Lower leg skin (tissue), 4 donors: ENCODE data around the gene SLC2A5. TPM values are rescaled to one million over a fixed set of nuclear protein-coding genes. Genes with fewer than 3 reads are reported as not detected.

Source experiments
- DNase-seq, 2 donors: peaks; one replicate each; pipeline ENCODE4 v3.0.0-alpha.2; 2019; ENCODE audit warnings: low spot score in 2 of 2
- H3K4me3 ChIP-seq: fragments of 200-600 bp; sonication (generic); 2 replicates; pipeline ENCODE4 v1.5.1; 2017; ENCODE audit warnings: mild to moderate bottlenecking, low read depth; ENCODE audit not compliant: poor library complexity, severe bottlenecking
- POLR2A ChIP-seq, 2 donors: fragments of 450-650 bp; IDR thresholded peaks; one replicate each; pipeline ENCODE4 v1.6.1; 2016 to 2017; ENCODE audit warnings: antibody characterized with exemption in 2 of 2, mild to moderate bottlenecking in 1 of 2, moderate library complexity in 1 of 2
- WGBS, 2 donors: methylation state at CpG; one replicate each; pipeline ENCODE4 v1.1.5; 2018; 5-methylcytosine and 5-hydroxymethylcytosine counted together
- intact Hi-C: fragments of 100-400 bp; cut with DNase I; formaldehyde crosslinking; loops from one replicate; pipeline ENCODE4 v1.15.0; 2023; ENCODE audit warnings: low total_unique reads
- total RNA-seq, 4 donors: library from RNA; depleted of rRNA; stranded (reverse); fragments of >200 nt; gene quantifications; one replicate each; pipeline ENCODE4 v1.1.0, GENCODE V29; 2016
- TF ChIP-seq, protein P1 (sequence below), 3 donors: fragments of 450-650 bp; IDR thresholded peaks; one replicate each; pipeline ENCODE4 v1.5.1; 2016; ENCODE audit warnings: antibody characterized with exemption in 3 of 3, mild to moderate bottlenecking in 3 of 3, moderate library complexity in 2 of 3

The SLC2A5 gene
- total RNA-seq, 4 donors from 2014 or later = 0.21 to 3.4 (median 1.9) TPM

DNA sequence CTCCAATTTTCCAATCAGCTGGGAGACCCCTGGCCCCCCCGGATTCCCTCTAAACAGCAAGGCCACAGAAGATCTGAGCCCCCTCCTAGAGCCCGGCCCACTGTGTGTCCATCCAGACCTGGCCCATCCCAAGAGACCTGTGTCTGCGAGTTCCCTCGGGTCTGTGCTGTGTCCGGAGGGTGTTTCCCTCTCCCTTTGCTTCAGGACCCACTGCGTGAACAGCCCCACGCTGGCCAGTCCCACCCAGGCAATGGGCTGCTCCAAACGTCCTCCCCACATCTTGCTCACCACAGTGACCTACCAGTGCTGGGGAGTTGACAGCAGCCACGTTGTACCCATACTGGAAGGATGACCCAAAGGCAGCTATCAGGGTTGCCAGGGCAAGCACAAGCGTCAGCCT, 11.6 kb downstream of the SLC2A5 start:
- H3K4me3 ChIP-seq = no peak overlapping the region
- WGBS, 2 donors = 85 to 89% methylated on average over 10 of the region's 10 CpGs
- TF ChIP-seq, protein P1, sequence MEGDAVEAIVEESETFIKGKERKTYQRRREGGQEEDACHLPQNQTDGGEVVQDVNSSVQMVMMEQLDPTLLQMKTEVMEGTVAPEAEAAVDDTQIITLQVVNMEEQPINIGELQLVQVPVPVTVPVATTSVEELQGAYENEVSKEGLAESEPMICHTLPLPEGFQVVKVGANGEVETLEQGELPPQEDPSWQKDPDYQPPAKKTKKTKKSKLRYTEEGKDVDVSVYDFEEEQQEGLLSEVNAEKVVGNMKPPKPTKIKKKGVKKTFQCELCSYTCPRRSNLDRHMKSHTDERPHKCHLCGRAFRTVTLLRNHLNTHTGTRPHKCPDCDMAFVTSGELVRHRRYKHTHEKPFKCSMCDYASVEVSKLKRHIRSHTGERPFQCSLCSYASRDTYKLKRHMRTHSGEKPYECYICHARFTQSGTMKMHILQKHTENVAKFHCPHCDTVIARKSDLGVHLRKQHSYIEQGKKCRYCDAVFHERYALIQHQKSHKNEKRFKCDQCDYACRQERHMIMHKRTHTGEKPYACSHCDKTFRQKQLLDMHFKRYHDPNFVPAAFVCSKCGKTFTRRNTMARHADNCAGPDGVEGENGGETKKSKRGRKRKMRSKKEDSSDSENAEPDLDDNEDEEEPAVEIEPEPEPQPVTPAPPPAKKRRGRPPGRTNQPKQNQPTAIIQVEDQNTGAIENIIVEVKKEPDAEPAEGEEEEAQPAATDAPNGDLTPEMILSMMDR (IDR thresholded peaks at IDR 0.05) = no peak
- TF ChIP-seq POLR2A (IDR thresholded peaks at IDR 0.05) = no peak
- intact Hi-C loops = no loop called here
- no peak for DNase-seq

DNA sequence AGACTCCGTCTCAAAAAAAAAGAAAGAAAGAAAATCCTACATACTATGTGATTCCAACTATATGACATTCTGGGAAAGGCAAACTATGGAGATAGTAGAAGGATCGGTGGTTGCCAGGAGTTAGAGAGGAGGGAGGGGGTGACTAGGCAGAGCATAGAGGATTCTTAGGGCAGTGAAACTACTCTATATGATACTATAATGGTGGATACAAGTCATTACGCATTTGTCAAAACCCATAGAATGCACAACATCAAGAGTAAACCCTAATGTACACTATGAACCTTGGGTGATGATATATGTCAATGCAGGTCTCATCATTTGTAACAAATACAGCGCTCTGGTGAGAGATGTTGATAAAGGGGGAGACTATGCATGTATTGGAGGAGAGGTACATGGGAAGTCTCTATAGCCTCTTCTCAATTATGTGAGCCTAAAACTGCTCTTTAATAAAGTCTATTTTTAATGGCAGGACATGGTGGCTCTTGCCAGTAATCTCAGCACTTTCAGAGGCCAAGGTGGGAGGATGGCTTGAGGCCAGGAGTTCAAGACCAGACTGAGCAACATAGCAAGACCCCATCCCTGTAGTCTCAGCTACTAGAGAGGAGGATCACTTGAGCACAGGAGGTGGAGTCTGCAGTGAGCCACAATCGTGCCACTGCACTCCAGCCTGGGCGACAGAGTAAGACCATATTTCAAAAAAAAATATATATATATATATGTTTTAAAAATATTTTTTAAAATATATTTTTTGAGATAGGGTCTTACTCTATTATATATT, 17.0 kb downstream of the SLC2A5 start:
- no peak for DNase-seq
- intact Hi-C loops = no loop called here
- H3K4me3 ChIP-seq = no peak overlapping the region
- WGBS, 2 donors = 96 to 98% methylated on average over 6 of the region's 6 CpGs
- no peak for TF ChIP-seq POLR2A (IDR thresholded peaks at IDR 0.05)
- TF ChIP-seq, protein P1 (IDR thresholded peaks at IDR 0.05) = no peak

DNA sequence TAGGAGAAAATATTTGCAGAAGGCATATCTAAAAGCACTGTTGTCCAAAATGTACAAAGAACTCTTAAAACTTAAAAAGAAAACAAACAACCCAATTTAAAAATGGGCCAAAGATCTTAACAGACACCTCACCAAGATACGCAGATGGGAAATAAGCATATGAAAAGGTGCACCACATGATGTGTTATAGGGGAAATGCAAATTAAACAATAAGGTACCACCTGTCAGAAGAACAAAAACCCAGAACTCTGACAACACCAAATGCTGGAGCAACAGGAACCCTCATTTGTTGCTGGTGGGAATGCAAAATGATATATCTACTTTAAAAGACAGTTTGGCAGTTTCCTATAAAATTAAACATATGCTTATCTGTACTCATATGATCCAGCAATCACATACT, 18.1 kb downstream of the SLC2A5 start:
- TF ChIP-seq, protein P1 (IDR thresholded peaks at IDR 0.05) = no peak
- TF ChIP-seq POLR2A (IDR thresholded peaks at IDR 0.05) = no peak
- DNase-seq = no peak
- no peak overlapping the region for H3K4me3 ChIP-seq
- 74 to 78% methylated on average over 1 of the region's 1 CpG for WGBS, 2 donors
- intact Hi-C loops = no loop called here

DNA sequence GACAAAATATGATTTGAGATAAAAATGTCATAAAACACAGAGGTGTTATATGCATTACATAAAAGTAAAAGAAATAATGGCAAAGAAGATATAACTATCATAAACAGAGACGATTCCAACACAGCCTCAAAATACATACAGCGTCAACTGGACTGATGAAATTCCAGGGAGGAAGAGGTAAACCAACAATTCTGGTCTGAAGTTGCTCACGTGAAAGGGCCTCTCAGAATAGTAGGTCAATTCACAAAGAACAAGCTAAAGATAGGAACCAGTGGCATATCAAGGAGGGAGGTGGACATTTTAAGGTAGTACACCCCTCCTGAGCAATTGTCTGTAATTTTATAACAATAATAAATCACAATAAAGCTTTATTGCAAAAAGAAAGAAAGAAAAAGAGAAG, 18.6 kb downstream of the SLC2A5 start:
- DNase-seq = no peak
- TF ChIP-seq POLR2A (IDR thresholded peaks at IDR 0.05) = no peak
- TF ChIP-seq, protein P1 (IDR thresholded peaks at IDR 0.05) = no peak
- no peak overlapping the region for H3K4me3 ChIP-seq
- intact Hi-C loops = no loop called here
- 66 to 76% methylated on average over 3 of the region's 3 CpGs for WGBS, 2 donors

DNA sequence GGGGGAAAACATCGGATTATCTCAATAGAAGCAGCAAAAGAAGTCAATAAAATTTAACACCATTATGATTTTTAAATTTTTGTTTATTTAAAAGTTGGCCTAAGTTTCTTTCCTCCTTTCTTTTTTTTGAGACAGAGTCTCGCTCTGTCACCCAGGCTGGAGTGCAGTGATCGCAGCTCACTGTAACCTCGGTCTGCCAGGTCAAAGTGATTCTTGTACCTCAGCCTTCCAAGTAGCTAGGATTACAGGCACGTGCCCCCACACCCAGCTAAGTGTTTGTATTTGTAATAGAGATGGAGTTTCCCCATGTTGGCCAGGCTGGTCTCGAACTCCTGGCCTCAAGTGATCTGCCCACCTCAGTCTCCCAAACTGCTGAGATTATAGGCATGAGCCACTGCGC, 20.9 kb downstream of the SLC2A5 start:
- DNase-seq = no peak
- intact Hi-C loops = no loop called here
- no peak overlapping the region for H3K4me3 ChIP-seq
- WGBS, 2 donors = 80 to 85% methylated on average over 7 of the region's 7 CpGs
- TF ChIP-seq POLR2A (IDR thresholded peaks at IDR 0.05) = no peak
- TF ChIP-seq, protein P1 (IDR thresholded peaks at IDR 0.05) = no peak

DNA sequence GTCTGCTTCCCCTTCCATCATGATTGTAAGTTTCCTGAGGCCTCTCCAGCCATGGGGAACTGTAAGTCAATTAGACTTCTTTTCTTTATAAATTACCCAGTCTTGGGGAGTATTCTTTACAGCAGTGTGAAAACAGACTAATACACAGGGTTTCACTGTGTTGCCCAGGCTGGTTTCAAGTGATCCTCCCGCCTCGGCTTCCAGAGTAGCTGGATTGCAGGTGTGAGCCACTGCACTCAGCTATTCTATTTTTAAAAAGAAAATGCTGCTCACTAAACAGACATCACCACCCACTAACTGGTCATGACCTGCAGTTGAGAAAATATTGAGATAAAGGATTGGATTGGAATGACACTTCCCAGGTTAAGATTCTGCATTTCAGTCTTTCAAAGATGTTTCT, 22.4 kb downstream of the SLC2A5 start:
- 75 to 86% methylated on average over 2 of the region's 2 CpGs for WGBS, 2 donors
- TF ChIP-seq, protein P1 (IDR thresholded peaks at IDR 0.05) = no peak
- no peak for TF ChIP-seq POLR2A (IDR thresholded peaks at IDR 0.05)

More for the DNA sequence above, 22.4 kb downstream of the SLC2A5 start:
- no peak for DNase-seq
- intact Hi-C loops = no loop called here
- H3K4me3 ChIP-seq = no peak overlapping the region
